Mesendoderm (in vitro differentiated cells): ENCODE measurements around the gene RBKS.
A peak's percentile ranks its signal among the peaks of the same experiment; 100 is the strongest.

Source experiments
- DNase-seq: peaks from one replicate; pipeline ENCODE4 v3.0.0; 2013
- H2AK5ac ChIP-seq: 2 replicates; pipeline ENCODE4 v1.6.1; 2013; ENCODE audit warnings: low read length, inconsistent platforms
- H2BK120ac ChIP-seq: 2 replicates; pipeline ENCODE4 v1.6.1; 2013; ENCODE audit warnings: low read depth, mild to moderate bottlenecking, low read length, moderate library complexity, mixed read lengths
- H2BK15ac ChIP-seq: replicated peaks from 2 replicates; pipeline ENCODE4 v1.6.1; 2013; ENCODE audit warnings: low read depth, mild to moderate bottlenecking, moderate library complexity
- H2BK5ac ChIP-seq: 2 replicates; pipeline ENCODE4 v1.6.1; 2013; ENCODE audit warnings: low read length, inconsistent platforms
- H3K18ac ChIP-seq: 2 replicates; pipeline ENCODE4 v1.6.1; 2013; ENCODE audit warnings: mild to moderate bottlenecking, low read length, mixed read lengths
- H3K23ac ChIP-seq: one replicate; pipeline ENCODE4 v1.6.1; 2013; ENCODE audit warnings: low read length
- H3K27ac ChIP-seq: 2 replicates; pipeline ENCODE4 v1.5.1; 2013; ENCODE audit warnings: low read depth, mild to moderate bottlenecking, inconsistent platforms, low read length, moderate library complexity
- H3K27me3 ChIP-seq: 2 replicates; pipeline ENCODE4 v1.6.1; 2013; ENCODE audit warnings: low read length, control low read depth, mild to moderate bottlenecking, inconsistent platforms; ENCODE audit not compliant: insufficient read depth, poor library complexity
- H3K36me3 ChIP-seq: 2 replicates; pipeline ENCODE4 v1.6.1; 2013; ENCODE audit warnings: low read length, inconsistent platforms; ENCODE audit not compliant: control insufficient read depth, insufficient read depth
- H3K4ac ChIP-seq: one replicate; pipeline ENCODE4 v1.6.1; 2013; ENCODE audit warnings: low read depth, mild to moderate bottlenecking, low read length, moderate library complexity
- H3K4me1 ChIP-seq: 2 replicates; pipeline ENCODE4 v1.6.1; 2013; ENCODE audit warnings: low read depth, low read length, inconsistent platforms; ENCODE audit not compliant: control insufficient read depth
- H3K4me2 ChIP-seq: 2 replicates; pipeline ENCODE4 v1.6.1; 2013; ENCODE audit warnings: low read length
- H3K4me3 ChIP-seq: 2 replicates; pipeline ENCODE4 v1.5.1; 2013; ENCODE audit warnings: mild to moderate bottlenecking, low read length
- H3K56ac ChIP-seq: one replicate; pipeline ENCODE4 v1.6.1; 2013; ENCODE audit warnings: low read length
- H3K79me1 ChIP-seq: 2 replicates; pipeline ENCODE4 v1.6.1; 2013; ENCODE audit warnings: low read length, inconsistent platforms
- H3K79me2 ChIP-seq: 2 replicates; pipeline ENCODE4 v1.6.1; 2013; ENCODE audit warnings: mild to moderate bottlenecking, low read length; ENCODE audit not compliant: control insufficient read depth, insufficient read depth
- H3K9ac ChIP-seq: 2 replicates; pipeline ENCODE4 v1.6.1; 2013; ENCODE audit warnings: low read length, inconsistent platforms
- H4K5ac ChIP-seq: one replicate; pipeline ENCODE4 v1.6.1; 2013; ENCODE audit warnings: low read length
- H4K8ac ChIP-seq: one replicate; pipeline ENCODE4 v1.6.1; 2013; ENCODE audit warnings: low read depth, mild to moderate bottlenecking, control low read depth, low read length, moderate library complexity
- WGBS: extraction: QIAGEN DNeasy Blood & Tissue Kit; methylation state at CpG from one replicate; pipeline ENCODE4 v1.1.7; 2013; ENCODE audit warnings: low lambda C conversion rate, missing lambda C conversion rate; ENCODE audit not compliant: insufficient coverage; ENCODE audit errors: extremely low coverage; 5-methylcytosine and 5-hydroxymethylcytosine counted together

RBKS gene

DNA sequence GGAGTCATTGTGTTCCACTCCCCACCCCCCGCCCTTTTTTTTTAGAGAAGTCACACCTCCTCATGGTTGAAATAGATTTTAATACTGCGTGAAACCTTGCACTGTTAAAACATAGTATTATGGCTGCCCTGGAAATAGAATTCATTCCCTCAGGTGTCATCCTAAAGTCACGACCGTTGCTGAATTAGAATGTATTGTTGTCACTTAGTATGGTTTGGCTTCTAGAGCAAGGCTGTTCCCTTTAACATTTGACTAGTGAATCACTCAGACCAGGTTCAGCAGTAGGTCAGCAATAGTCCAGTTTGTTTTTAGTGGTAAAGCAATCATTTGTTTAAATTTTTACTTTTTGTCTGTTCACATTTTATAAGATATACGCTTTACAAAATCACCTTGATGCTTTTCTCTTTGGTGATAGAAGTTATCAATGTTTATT lies 1.5 kb upstream of the RBKS start:
- no peaks in the 10 kb centered on the region for H3K27me3 ChIP-seq
- no CpG with 5 or more reads among the region's 5 CpGs for WGBS
- H3K4me3 ChIP-seq = no peak overlapping the region

DNA sequence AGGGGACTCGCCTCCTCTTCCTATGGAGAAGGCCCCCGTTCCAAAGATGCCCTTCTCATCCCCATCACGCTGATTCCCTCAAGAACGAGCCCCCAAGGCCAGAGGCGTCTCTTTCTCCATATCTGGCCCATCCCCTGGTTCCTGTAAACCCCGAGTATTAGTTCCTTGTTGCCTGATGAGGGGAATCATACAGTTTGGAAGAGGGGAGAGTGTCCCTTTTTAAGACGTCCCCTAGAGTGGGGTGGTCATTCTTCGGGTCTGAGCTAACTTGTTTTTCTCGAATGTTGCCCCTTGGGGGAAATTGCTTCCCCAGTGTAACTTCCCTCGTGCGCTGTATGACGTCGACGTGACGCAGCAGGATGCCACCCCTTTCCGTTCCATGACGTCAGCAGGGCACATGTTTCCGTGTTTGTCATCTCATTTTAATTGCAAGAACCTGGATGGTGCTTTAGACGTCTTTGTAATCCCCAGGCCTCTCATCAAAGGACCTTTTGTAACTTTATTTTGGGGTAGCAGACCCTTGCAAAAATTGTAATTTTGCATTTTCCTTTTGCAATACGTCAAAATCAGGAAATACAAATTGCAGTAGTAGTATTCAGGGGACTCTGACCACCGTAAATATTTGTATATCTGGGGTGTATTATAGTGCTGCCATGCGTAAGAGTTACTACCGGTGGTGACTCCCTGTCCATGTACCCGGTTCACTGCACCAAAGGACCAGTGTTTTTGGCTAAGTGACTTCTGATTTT lies 911 bp upstream of the RBKS start:
- no peak for DNase-seq
- peak overlapping the region; percentile 88 for H3K9ac ChIP-seq
- H3K4me3 ChIP-seq = peak overlapping the region; percentile 92
- peak overlapping the region; percentile 91 for H3K4me2 ChIP-seq
- H2AK5ac ChIP-seq = no peak overlapping the region
- H2BK5ac ChIP-seq = no peak overlapping the region
- H2BK120ac ChIP-seq = no peak overlapping the region
- H4K5ac ChIP-seq = peak overlapping the region; percentile 47
- peak overlapping the region; percentile 7 for H4K8ac ChIP-seq
- H3K27ac ChIP-seq = peak overlapping the region; percentile 69
- peaks cover 1% of the 10 kb centered on the region for H3K79me1 ChIP-seq
- H3K23ac ChIP-seq = no peak overlapping the region
- no peaks in the 10 kb centered on the region for H3K4me1 ChIP-seq
- WGBS = no CpG with 5 or more reads among the region's 24 CpGs
- peak overlapping the region; percentile 96 for H3K4ac ChIP-seq
- H3K18ac ChIP-seq = no peak overlapping the region
- no peaks in the 10 kb centered on the region for H3K79me2 ChIP-seq
- peak overlapping the region; percentile 89 for H3K56ac ChIP-seq
- H3K36me3 ChIP-seq = no peaks in the 10 kb centered on the region
- H2BK15ac ChIP-seq = no peak overlapping the region
- H3K27me3 ChIP-seq = no peaks in the 10 kb centered on the region

More for the DNA sequence above, 1.5 kb upstream of the RBKS start:
- H3K23ac ChIP-seq = no peak overlapping the region
- no peak overlapping the region for H2BK5ac ChIP-seq
- H3K79me2 ChIP-seq = no peaks in the 10 kb centered on the region
- H2BK15ac ChIP-seq = no peak overlapping the region
- H4K8ac ChIP-seq = no peak overlapping the region
- H3K79me1 ChIP-seq = peaks cover 1% of the 10 kb centered on the region
- no peak overlapping the region for H3K9ac ChIP-seq
- no peak overlapping the region for H2BK120ac ChIP-seq
- H3K4me1 ChIP-seq = no peaks in the 10 kb centered on the region
- no peak overlapping the region for H3K4ac ChIP-seq
- no peak overlapping the region for H3K56ac ChIP-seq
- H2AK5ac ChIP-seq = no peak overlapping the region
- H3K18ac ChIP-seq = no peak overlapping the region
- no peak overlapping the region for H3K27ac ChIP-seq
- no peaks in the 10 kb centered on the region for H3K36me3 ChIP-seq
- H4K5ac ChIP-seq = no peak overlapping the region
- DNase-seq = no peak
- no peak overlapping the region for H3K4me2 ChIP-seq

DNA sequence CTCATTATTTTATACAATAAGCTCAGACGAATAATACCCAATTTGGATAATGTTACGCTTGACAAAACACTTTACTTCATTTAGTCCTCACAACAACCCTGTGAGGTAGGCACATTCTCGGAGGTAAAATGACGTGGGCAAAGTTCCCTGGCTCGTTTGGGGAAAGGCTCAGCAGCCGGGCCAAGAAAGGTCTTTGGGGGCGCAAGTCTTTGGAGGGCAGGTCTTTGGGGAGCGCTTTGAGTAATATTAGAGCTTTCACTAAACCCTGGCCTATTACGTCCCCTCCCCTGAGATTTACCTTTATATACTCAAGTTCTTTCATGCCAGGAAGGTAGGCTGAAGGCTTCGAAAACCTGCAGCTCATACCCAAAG lies 427 bp downstream of the RBKS start:
- Histone ChIP-seq H2BK120ac (no peak overlapping the region), H3K27me3 (no peaks in the 10 kb centered on the region), H3K23ac (no peak overlapping the region), H2BK5ac (no peak overlapping the region), H2BK15ac (no peak overlapping the region), H3K4me3 (peak overlapping the region; percentile 76), H3K56ac (peak overlapping the region; percentile 87), H3K18ac (no peak overlapping the region), H3K79me2 (no peaks in the 10 kb centered on the region), H3K27ac (no peak overlapping the region), H3K4me1 (no peaks in the 10 kb centered on the region), H3K36me3 (no peaks in the 10 kb centered on the region), H2AK5ac (no peak overlapping the region), H4K8ac (no peak overlapping the region), H3K4me2 (peak overlapping the region; percentile 91), H3K4ac (no peak overlapping the region), H3K9ac (peak overlapping the region; percentile 69), H4K5ac (no peak overlapping the region), H3K79me1 (peaks cover 1% of the 10 kb centered on the region)
- no peak for DNase-seq
- no CpG with 5 or more reads among the region's 10 CpGs for WGBS

DNA sequence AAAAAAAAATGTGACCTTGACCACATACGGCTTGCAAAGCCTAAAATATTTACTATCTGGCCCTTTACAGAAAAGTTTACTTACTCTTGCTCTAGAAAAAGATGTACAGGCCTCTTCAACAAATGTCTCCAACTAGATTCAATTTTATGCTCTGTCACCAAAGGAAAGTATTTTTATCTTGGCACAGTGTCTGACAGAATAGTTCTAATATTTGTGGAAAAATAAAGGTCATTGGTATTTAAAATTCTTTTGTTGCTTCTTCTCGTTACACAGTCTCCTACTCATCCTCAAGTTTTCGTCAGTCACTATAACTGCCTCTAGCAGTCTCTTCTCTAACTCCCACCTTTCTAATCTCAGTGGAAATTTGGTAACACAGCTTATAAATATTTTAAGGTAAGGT lies 1.4 kb downstream of the RBKS start:
- no CpG with 5 or more reads among the region's 3 CpGs for WGBS
- Histone ChIP-seq H4K5ac (no peak overlapping the region), H2BK120ac (no peak overlapping the region), H3K4me3 (no peak overlapping the region), H3K27ac (no peak overlapping the region), H3K56ac (no peak overlapping the region), H3K4me2 (no peak overlapping the region), H2BK5ac (no peak overlapping the region), H3K9ac (no peak overlapping the region), H2AK5ac (no peak overlapping the region), H4K8ac (no peak overlapping the region), H3K4me1 (no peaks in the 10 kb centered on the region), H3K79me2 (no peaks in the 10 kb centered on the region), H3K36me3 (no peaks in the 10 kb centered on the region), H3K4ac (no peak overlapping the region), H2BK15ac (no peak overlapping the region), H3K18ac (no peak overlapping the region), H3K27me3 (no peaks in the 10 kb centered on the region), H3K23ac (no peak overlapping the region), H3K79me1 (peaks cover 1% of the 10 kb centered on the region)
- DNase-seq = no peak

DNA sequence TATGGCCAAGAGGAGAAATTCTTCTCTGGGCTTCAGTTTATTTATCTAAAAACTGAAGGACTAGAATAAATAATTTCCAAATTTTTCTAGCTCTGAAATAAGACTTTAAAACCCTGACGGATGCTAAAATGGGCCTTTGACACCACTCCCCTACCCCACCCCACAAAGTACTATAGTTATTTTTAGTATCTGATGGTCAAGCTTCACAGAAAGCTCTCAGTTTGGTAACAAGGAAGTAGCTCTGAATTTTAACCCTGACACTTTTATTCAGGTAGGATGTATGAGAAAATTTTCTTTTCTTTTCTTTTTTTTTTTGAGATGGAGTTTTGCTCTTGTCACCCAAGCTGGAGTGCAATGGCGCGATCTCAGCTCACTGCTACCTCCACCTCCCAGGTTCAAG lies 2.4 kb downstream of the RBKS start:
- H3K23ac ChIP-seq = no peak overlapping the region
- WGBS = no CpG with 5 or more reads among the region's 3 CpGs
- H3K4me2 ChIP-seq = no peak overlapping the region
- no peak overlapping the region for H4K5ac ChIP-seq
- H3K79me1 ChIP-seq = peaks cover 1% of the 10 kb centered on the region
- no peak overlapping the region for H3K4me3 ChIP-seq
- H2BK15ac ChIP-seq = no peak overlapping the region
- H3K56ac ChIP-seq = no peak overlapping the region
- no peaks in the 10 kb centered on the region for H3K27me3 ChIP-seq
- no peaks in the 10 kb centered on the region for H3K4me1 ChIP-seq
- no peaks in the 10 kb centered on the region for H3K36me3 ChIP-seq
- no peak overlapping the region for H3K4ac ChIP-seq
- no peak overlapping the region for H2BK5ac ChIP-seq
- H2BK120ac ChIP-seq = no peak overlapping the region
- no peak overlapping the region for H4K8ac ChIP-seq
- no peak overlapping the region for H3K27ac ChIP-seq
- H2AK5ac ChIP-seq = no peak overlapping the region
- H3K79me2 ChIP-seq = no peaks in the 10 kb centered on the region
- H3K9ac ChIP-seq = no peak overlapping the region
- DNase-seq = no peak
- no peak overlapping the region for H3K18ac ChIP-seq

DNA sequence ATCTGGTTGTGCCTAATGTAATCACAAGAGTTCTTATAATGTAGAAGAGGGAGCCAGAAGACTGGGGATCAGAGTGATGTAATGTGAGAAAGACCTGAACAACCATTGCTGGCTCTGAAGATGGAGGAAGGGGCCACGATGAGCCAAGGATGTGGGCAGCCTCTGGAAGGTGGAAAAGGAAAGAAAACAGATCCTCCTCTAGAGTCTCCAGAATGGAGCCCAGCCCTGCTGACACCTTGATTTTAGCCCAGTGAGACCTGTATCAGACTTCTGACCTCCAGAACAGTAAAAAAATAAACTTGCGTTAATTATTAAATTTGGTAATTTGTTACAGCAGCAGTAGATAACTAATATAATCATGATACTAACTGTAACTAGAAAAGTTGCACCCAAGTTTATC lies 3.1 kb downstream of the RBKS start:
- Histone ChIP-seq H3K23ac (no peak overlapping the region), H4K5ac (no peak overlapping the region), H3K18ac (no peak overlapping the region), H3K4me2 (no peak overlapping the region), H3K9ac (no peak overlapping the region), H2BK15ac (no peak overlapping the region), H2AK5ac (no peak overlapping the region), H3K79me1 (peaks cover 1% of the 10 kb centered on the region), H3K4me1 (no peaks in the 10 kb centered on the region), H3K27ac (no peak overlapping the region), H3K79me2 (no peaks in the 10 kb centered on the region), H4K8ac (no peak overlapping the region), H2BK120ac (no peak overlapping the region), H2BK5ac (no peak overlapping the region), H3K27me3 (no peaks in the 10 kb centered on the region), H3K36me3 (no peaks in the 10 kb centered on the region), H3K4ac (no peak overlapping the region), H3K4me3 (no peak overlapping the region), H3K56ac (no peak overlapping the region)
- no CpG with 5 or more reads among the region's 2 CpGs for WGBS
- DNase-seq = no peak
